Cortex of kidney (tissue), 1 donor: ENCODE measurements around the gene SDC1.
"Not testable (repeated sequence)": the region's sequence is repeated elsewhere in the genome, so short reads cannot be mapped to it uniquely, and the experiment has no call there.

ENCODE experiments used
- DNase-seq: peaks from one replicate; lab custom pipeline; 2025; lab: John Stamatoyannopoulos, UW

The SDC1 gene

GRCh38 chr2:20224716-20225293 is at the start of gene SDC1:
Gene SDC1, minus strand, starts transcription at chr2:20225130. Its CDS starts 263 bp downstream, at chr2:20224867.
- DNase-seq = no peak

- DNase-seq = no peak
Measured at GRCh38 chr2:20273042-20273441, 48.1 kb upstream of the SDC1 start.

- DNase-seq = not testable (repeated sequence)
Measured at GRCh38 chr2:20268317-20268716, 43.4 kb upstream of the SDC1 start.

GRCh38 chr2:20267529-20267928 is 42.6 kb upstream of the SDC1 start:
- no peak for DNase-seq

- no peak for DNase-seq
Measured at GRCh38 chr2:20264629-20265028, 39.7 kb upstream of the SDC1 start.

GRCh38 chr2:20257411-20257810 is 32.5 kb upstream of the SDC1 start:
- DNase-seq = no peak

GRCh38 chr2:20254731-20255130 is 29.8 kb upstream of the SDC1 start:
- DNase-seq = no peak

- no peak for DNase-seq
Measured at GRCh38 chr2:20250436-20250835, 25.5 kb upstream of the SDC1 start.

- no peak for DNase-seq
Measured at GRCh38 chr2:20249170-20249569, 24.2 kb upstream of the SDC1 start.

- no peak for DNase-seq
Measured at GRCh38 chr2:20247084-20247483, 22.2 kb upstream of the SDC1 start.

GRCh38 chr2:20243637-20244036 is 18.7 kb upstream of the SDC1 start:
- not testable (repeated sequence) for DNase-seq

GRCh38 chr2:20242727-20243377 is 17.9 kb upstream of the SDC1 start:
- DNase-seq = no peak

GRCh38 chr2:20241973-20242726 is 17.2 kb upstream of the SDC1 start:
- DNase-seq = no peak

- DNase-seq = not testable (repeated sequence)
Measured at GRCh38 chr2:20240291-20240690, 15.4 kb upstream of the SDC1 start.

GRCh38 chr2:20236496-20236895 is 11.6 kb upstream of the SDC1 start:
- no peak for DNase-seq

GRCh38 chr2:20235655-20236305 is 10.8 kb upstream of the SDC1 start:
- DNase-seq = no peak

- not testable (repeated sequence) for DNase-seq
Measured at GRCh38 chr2:20234597-20234996, 9.7 kb upstream of the SDC1 start.

GRCh38 chr2:20232837-20233207 is 7.9 kb upstream of the SDC1 start:
- no peak for DNase-seq

GRCh38 chr2:20231598-20232026 is 6.7 kb upstream of the SDC1 start:
- DNase-seq = no peak

GRCh38 chr2:20231159-20231558 is 6.2 kb upstream of the SDC1 start:
- DNase-seq = no peak

GRCh38 chr2:20230114-20230425 is 5.1 kb upstream of the SDC1 start:
- no peak for DNase-seq

- no peak for DNase-seq
Measured at GRCh38 chr2:20229322-20230113, 4.6 kb upstream of the SDC1 start.
